Measurements from ENCODE around the gene ZC3H18. TPM values are rescaled to one million over a fixed set of nuclear protein-coding genes. Genes with fewer than 3 reads are reported as not detected.

The ZC3H18 gene
- total RNA-seq, 1 experiment from 2014 or later: 57.8 TPM

- no peak overlapping the region for H3K4me3 ChIP-seq (replicated peaks in 1 of 2; ENCODE audit: low read depth in 1 of 2, low read length in 2 of 2)
- ATAC-seq: peak; percentile 0; the same call in 1 of the 2 replicates
- CTCF ChIA-PET: interaction anchor here (1.2 kb wide), 1 partner anchor 15 kb away, joined by 5 read pairs; no protein-coding TSS in a partner anchor
Measured at GRCh38 chr16:88634141-88634993, 64.2 kb downstream of the ZC3H18 start.

GRCh38 chr16:88634994-88635670 lies 64.9 kb downstream of the ZC3H18 start:
- H3K9me2 ChIP-seq (ENCODE audit: insufficient read depth): no peaks in the 10 kb centered on the region
- RAD21 ChIA-PET (ENCODE audit: low non-redundant PET in 1 of 2, low total read pairs in 2 of 2, uncharacterized antibody in 2 of 2, unreplicated experiment in 2 of 2): no interaction called here
- no peak overlapping the region for H2AFZ ChIP-seq (ENCODE audit: low read depth, low read length, poor library complexity, severe bottlenecking)
- no peak overlapping the region for H3K4me2 ChIP-seq (ENCODE audit: low read length)
- POLR2A ChIA-PET: no interaction called here
- no peaks in the 10 kb centered on the region for H3K27me3 ChIP-seq (ENCODE audit: insufficient read depth, low read length)
- no peaks in the 10 kb centered on the region for H4K20me1 ChIP-seq (ENCODE audit: insufficient read depth)
- no peak for DNase-seq (ENCODE audit: low read depth, low spot score)
- no peak overlapping the region for H3K27ac ChIP-seq (ENCODE audit: low read depth, low read length)
- intact Hi-C loops (cut with micrococcal nuclease): no loop called here
- H3K9me3 ChIP-seq (ENCODE audit: control insufficient read depth in 1 of 2, insufficient read depth in 1 of 2, low read depth in 1 of 2, low read length in 2 of 2): no peaks in the 10 kb centered on the region
- TF ChIP-seq SRF (IDR thresholded peaks at IDR 0.05; ENCODE audit: low read depth) (no peak), ZNF274 (IDR thresholded peaks at IDR 0.05; ENCODE audit: low read depth, low read length) (no peak), POLR2AphosphoS5 (IDR thresholded peaks at IDR 0.05; ENCODE audit: low read depth, low read length) (no peak), ATF3 (IDR thresholded peaks at IDR 0.05) (no peak), EZH2 (IDR thresholded peaks at IDR 0.05) (no peak)
- H3K4me1 ChIP-seq (ENCODE audit: control insufficient read depth in 1 of 2, insufficient read depth in 2 of 2, low read length in 2 of 2): peaks cover 7 to 32% of the 10 kb centered on the region in 2 experiments; a peak in 2 of 4 replicates
- H3K79me2 ChIP-seq (ENCODE audit: insufficient read depth, low read length): no peaks in the 10 kb centered on the region
- no peak overlapping the region for H3K9ac ChIP-seq (ENCODE audit: low read length)
- H3K36me3 ChIP-seq (ENCODE audit: control insufficient read depth in 1 of 2, insufficient read depth in 2 of 2, low read length in 2 of 2): peaks cover 17 to 19% of the 10 kb centered on the region in 2 experiments; a peak in 3 of 4 replicates
- CTCF ChIA-PET: no interaction called here
- no peak overlapping the region for H3K4me3 ChIP-seq (replicated peaks in 1 of 2; ENCODE audit: low read depth in 1 of 2, low read length in 2 of 2)
- BruUV-seq (replicated peaks): no TSS peak
- no peak for ATAC-seq

More at GRCh38 chr16:88634141-88634993, 64.2 kb downstream of the ZC3H18 start:
- Histone ChIP-seq H4K20me1 (ENCODE audit: insufficient read depth) (no peaks in the 10 kb centered on the region), H3K9me3 (ENCODE audit: control insufficient read depth in 1 of 2, insufficient read depth in 1 of 2, low read depth in 1 of 2, low read length in 2 of 2) (no peaks in the 10 kb centered on the region), H3K36me3 (ENCODE audit: control insufficient read depth in 1 of 2, insufficient read depth in 2 of 2, low read length in 2 of 2) (peaks cover 23 to 26% of the 10 kb centered on the region in 2 experiments; a peak in 3 of 4 replicates), H3K79me2 (ENCODE audit: insufficient read depth, low read length) (no peaks in the 10 kb centered on the region), H3K9ac (ENCODE audit: low read length) (no peak overlapping the region), H3K4me2 (ENCODE audit: low read length) (no peak overlapping the region), H3K4me1 (ENCODE audit: control insufficient read depth in 1 of 2, insufficient read depth in 2 of 2, low read length in 2 of 2) (peaks cover 5 to 27% of the 10 kb centered on the region in 2 experiments; a peak in 2 of 4 replicates), H3K9me2 (ENCODE audit: insufficient read depth) (no peaks in the 10 kb centered on the region), H3K27ac (ENCODE audit: low read depth, low read length) (no peak overlapping the region), H3K27me3 (ENCODE audit: insufficient read depth, low read length) (no peaks in the 10 kb centered on the region), H2AFZ (ENCODE audit: low read depth, low read length, poor library complexity, severe bottlenecking) (no peak overlapping the region)
- RAD21 ChIA-PET (ENCODE audit: low non-redundant PET in 1 of 2, low total read pairs in 2 of 2, uncharacterized antibody in 2 of 2, unreplicated experiment in 2 of 2): no interaction called here
- intact Hi-C loops (cut with micrococcal nuclease): no loop called here
- TF ChIP-seq MAX (IDR thresholded peaks at IDR 0.05): no peak
- TF ChIP-seq RAD21 (IDR thresholded peaks at IDR 0.05; ENCODE audit: low read depth): no peak
- no TSS peak for BruUV-seq (replicated peaks)
- DNase-seq (ENCODE audit: low read depth, low spot score): no peak
- POLR2A ChIA-PET: no interaction called here
